GM18498 (cell line): Measurements from ENCODE around the gene ELF3.
A peak's percentile ranks its signal among the peaks of the same experiment; 100 is the strongest.
"Not testable (repeated sequence)": the region's sequence is repeated elsewhere in the genome, so short reads cannot be mapped to it uniquely, and the experiment has no call there.

Source experiments
- ATAC-seq: cut with Tn5 transposase; IDR thresholded peaks from one replicate; pipeline ENCODE4 v1.9.1; 2021; ENCODE audit warnings: mild to moderate bottlenecking, moderate library complexity; ENCODE audit not compliant: unreplicated experiment

ELF3 gene

GRCh38 chr1:202034149-202034682, 23.8 kb downstream of the ELF3 start:
- no peak for ATAC-seq

- peak; percentile 54 for ATAC-seq
These were observed 24.5 kb downstream of the ELF3 start for GRCh38 chr1:202034683-202035462.

GRCh38 chr1:202036595-202037387, 26.4 kb downstream of the ELF3 start:
- no peak for ATAC-seq

- ATAC-seq, result no peak
These were observed 27.4 kb downstream of the ELF3 start for GRCh38 chr1:202037706-202038296.

- peak; percentile 75 for ATAC-seq
These were observed 28.4 kb downstream of the ELF3 start for GRCh38 chr1:202038688-202039346.

GRCh38 chr1:202045705-202046104, 35.3 kb downstream of the ELF3 start:
- no peak for ATAC-seq

GRCh38 chr1:202046227-202046626, 35.8 kb downstream of the ELF3 start:
- ATAC-seq, result no peak

GRCh38 chr1:202046748-202047708, 36.6 kb downstream of the ELF3 start:
- ATAC-seq, result no peak

GRCh38 chr1:202047977-202048376, 37.6 kb downstream of the ELF3 start:
- no peak for ATAC-seq

GRCh38 chr1:202049129-202049528, 38.7 kb downstream of the ELF3 start:
- no peak for ATAC-seq

- ATAC-seq, result no peak
These were observed 43.7 kb downstream of the ELF3 start for GRCh38 chr1:202054094-202054493.

- not testable (repeated sequence) for ATAC-seq
These were observed 44.3 kb downstream of the ELF3 start for GRCh38 chr1:202054673-202055072.

GRCh38 chr1:202056644-202057334, 46.4 kb downstream of the ELF3 start:
- no peak for ATAC-seq

GRCh38 chr1:202057335-202057704, 46.9 kb downstream of the ELF3 start:
- ATAC-seq, result not testable (repeated sequence)

GRCh38 chr1:202058001-202058908, 47.9 kb downstream of the ELF3 start:
- no peak for ATAC-seq

- no peak for ATAC-seq
These were observed 50.7 kb downstream of the ELF3 start for GRCh38 chr1:202061055-202061454.

GRCh38 chr1:202061787-202062186, 51.4 kb downstream of the ELF3 start:
- ATAC-seq, result not testable (repeated sequence)

GRCh38 chr1:202062636-202063035, 52.2 kb downstream of the ELF3 start:
- not testable (repeated sequence) for ATAC-seq
